Activated naive CD4-positive, alpha-beta T cell treated with Interleukin-2 at 50 U/mL for 16 hours (primary cell): ENCODE measurements around the gene CES3.
"Not testable (repeated sequence)": the region's sequence is repeated elsewhere in the genome, so short reads cannot be mapped to it uniquely, and the experiment has no call there.

ENCODE experiments used
- DNase-seq: peaks from one replicate; pipeline ENCODE4 v3.0.0-alpha.2; 2020

Gene CES3

DNA sequence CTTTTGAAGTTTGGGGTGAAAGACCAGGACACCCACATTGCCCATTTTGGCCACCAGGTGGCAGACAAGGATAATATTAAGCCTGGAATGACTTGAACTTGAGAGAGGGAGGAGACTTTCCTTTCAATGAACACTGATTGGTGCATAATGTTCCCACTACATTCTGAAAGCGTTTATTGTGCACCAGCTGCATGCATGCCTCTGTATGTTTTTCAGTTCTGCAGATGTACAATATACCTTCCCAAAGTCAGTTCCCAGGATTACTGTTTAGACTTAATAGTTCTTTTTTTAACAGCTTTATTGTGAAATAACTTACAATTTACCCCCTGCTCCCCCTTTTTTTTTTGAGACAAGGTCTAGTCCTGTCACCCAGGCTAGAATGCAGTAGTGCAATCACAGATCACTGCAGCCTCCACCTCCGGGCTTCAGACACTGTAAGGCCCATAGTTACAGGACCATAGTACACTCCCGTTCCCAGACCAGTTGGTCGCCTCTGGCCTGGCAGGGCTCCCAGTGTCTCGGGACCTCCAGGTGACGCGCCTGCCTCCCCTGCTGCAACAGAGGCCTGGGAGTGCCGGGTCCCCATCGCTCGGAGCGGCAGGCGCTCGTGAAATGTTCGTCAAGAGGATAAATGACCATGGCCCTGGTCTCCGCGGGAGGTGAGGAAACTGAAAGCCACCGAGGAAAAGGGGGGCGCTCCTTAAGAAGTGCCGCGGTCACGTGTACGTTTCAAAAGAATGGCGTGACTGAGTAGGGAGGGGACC lies 13.6 kb upstream of the CES3 start:
- DNase-seq = peak; percentile 85

DNA sequence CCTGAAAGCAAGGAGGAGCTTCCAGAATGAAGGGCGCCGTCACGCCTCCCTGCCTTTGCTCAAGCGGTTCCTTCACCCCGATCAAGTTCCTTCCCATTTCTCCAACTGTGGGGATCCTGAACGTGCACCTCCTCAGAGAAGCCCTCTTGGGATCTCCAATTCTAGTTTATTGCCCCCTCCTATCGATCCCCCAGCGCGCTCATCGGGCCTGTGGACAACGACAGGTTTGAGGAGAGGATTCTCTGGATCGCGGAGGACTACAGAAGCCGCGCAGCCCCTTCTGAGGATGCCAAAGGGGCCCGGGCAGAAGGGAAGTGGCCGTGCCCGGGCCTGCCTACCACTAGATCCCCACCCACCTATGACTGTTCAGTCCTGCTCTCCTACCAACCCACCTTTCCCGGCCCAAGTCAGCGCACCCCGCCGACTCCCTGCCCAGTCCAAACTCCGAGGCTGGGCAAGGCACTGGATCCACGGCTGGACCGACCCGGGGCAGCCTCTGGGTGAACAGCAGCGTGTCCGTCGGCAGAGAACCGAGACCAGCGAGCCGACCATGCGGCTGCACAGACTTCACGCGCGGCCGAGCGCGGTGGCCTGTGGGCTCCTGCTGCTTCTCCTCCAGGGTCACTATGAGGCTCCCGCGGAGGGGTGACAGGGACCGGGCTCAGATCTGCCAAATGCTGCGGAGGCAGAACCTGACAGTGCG lies 12.8 kb upstream of the CES3 start:
- peak; percentile 10 for DNase-seq

DNA sequence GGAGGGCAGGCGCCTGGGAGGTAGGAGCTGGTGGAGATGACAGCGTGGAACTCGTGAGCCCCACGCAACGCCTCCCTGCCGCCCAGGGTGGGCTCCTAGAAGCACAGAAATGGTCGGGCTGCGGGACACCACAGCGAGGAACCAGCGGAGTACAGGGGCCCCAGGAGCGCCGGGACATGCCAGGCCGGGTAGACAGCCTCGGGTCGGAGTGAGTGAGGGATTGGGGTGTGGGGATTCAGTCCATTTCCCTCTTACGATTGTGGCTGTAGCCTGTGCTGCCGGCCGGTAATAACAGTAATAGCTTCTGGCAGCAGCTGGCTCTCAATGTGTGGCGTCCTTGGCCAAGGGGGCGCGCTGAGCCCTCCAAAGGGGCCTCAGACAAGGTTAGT lies 12.2 kb upstream of the CES3 start:
- DNase-seq = no peak

DNA sequence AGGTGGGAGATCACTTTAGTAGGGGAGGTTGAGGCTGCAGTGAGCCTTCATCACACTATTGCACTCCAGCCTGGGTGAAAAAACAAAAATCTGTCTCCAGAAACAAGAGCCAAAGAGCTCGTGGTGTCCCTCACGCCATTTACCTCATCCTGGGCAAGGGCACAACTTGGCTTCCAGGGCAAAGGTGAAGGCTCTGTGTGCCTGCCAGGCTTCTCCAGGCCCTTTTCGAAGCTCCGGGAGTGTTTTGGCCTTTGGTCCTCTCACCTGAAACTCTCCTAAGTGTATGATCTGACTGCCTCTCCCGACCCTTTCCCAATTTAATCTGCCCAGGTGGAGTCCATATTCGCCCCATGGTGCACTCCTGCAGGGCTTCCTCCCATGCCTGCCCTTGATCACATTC lies 11.6 kb upstream of the CES3 start:
- no peak for DNase-seq

DNA sequence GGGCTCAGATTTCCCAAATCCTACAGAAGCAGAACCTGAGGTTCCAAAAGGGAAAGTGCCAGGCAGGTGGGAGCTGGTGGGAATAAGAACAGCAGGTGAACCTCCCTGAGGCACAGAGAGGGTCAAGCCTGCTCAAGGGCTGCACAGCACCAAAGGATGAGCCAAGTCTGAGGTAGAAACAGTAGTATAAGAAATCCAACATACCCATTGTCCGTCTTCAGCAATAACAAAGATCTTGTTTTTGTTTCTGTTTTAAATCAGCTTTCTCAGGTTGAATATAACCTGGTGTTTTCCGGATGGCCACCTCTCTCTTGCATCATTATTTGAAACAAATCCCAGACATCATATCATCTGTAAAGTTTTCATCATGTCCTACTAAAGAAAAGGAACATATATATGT lies 10.6 kb upstream of the CES3 start:
- no peak for DNase-seq

DNA sequence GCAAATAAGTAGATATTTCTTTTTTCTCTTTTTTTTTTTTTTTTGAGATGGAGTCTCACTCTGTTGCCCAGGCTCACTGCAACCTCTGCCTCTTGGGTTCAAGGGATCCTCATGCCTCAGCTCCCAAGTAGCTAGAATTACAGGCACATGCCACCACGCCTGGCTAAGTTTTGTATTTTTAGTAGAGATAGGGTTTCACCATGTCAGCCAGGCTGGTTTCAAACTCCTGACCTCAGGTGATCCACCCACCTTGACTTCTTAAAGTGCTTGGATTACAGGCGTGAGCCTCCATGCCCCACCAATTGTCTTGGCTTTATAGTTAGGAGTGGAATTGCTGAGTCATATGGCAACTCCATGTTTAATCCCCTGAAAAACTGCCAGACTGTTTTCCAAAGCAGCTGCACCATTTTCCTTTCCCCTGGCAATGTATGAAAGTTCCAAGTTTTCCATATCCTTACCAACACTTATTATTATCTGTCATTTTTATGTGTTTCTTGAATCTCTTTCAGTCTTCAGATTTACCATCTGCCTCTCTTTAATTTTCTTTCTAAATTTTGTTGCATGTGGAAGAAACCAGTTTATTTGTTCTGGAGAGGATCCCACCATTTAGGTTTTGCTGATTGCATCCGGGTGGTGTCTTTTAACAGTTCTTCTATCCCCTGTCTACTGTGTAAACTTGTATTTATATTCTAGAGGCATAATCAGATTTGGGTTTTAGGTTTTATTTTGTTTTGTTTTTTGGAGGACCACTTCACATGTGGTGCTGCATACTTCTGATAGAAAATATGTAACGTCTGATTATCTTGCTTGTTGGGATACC lies 9.9 kb upstream of the CES3 start:
- DNase-seq = no peak

DNA sequence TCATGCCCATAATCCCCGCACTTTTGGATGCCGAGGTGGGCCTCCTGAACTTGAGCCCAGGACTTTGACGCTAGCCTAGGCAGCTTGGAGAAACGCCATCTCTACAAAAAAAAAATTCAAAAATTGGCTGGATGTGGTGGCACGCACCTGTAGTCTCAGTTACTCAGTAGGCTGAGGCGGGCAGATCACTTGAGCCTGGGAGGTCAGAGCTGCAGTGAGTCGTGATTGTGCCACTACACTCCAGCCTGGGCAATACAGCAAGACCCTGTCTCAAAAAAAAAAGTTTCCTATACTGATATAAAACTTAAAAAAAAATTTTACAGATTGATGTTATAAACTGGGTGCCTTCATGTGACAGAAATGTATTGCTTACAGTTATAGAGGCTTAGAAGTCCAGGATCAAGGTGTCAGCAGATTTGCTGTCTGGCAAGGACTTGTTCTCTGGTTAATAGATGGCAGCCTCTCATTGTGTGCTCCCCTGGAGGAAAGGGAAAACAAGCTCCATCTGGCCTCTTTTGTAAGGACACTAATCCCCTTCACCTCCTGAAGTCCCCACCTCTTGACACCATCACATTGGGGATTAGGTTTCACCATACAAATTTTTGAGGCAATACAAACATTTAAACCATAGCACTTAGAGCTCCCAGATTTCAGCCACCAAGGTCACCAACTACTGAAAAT lies 8.5 kb upstream of the CES3 start:
- DNase-seq = no peak

DNA sequence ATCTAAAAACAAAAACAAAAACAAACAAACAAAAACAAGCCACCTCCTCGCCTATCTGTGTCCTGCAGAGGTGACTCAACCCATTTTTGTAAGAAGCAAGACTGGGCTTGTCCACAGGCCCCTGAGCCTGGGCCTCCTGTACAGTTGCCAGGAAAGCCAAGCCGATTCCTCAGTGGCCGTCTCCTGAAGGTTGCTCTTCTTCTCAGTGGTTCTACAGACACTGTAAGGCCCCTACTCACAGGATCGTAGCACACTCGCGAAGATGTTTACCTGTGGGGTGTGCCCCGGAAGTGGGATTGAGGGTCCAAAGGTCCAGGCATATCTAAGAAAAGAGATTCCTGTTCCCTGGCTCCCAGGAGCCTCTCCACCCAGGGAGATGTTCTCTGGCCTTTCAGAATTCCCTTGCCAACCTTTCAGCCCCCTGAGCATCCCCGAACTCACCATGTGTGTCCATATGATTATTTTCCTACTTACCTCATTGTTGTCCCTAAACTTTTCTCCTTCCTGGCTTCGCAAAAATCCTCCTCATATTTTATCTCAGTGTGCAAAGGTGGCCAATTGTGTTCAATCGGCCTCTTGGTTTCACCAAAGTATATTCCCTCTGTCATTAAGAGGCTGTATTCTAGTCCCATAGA lies 7.5 kb upstream of the CES3 start:
- DNase-seq = no peak

DNA sequence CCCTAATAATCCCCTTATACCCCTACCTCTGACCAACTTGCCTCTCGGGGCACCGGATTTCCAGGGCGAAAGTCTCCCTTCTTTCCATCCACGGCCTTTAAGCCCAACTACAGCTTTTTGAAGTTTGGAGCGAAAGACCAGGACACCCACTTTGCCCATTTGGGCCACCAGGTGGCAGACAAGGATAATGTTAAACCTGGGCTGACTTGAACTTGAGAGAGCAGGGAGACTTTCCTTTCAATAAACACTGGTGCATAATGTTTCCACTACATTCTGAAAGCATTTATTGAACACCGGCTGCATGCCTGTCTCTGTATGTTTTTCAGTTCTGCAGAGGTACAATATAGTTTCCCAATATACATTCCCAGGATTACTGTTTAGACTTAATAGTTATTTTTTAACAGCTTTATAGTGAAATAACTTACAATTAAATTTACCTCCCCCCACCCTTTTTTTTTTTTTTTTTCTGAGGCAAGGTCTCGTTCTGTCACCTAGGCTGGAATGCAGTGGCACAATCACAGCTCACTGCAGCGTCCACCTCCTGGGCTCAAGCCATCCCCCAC lies 6.9 kb upstream of the CES3 start:
- DNase-seq = peak; percentile 80

DNA sequence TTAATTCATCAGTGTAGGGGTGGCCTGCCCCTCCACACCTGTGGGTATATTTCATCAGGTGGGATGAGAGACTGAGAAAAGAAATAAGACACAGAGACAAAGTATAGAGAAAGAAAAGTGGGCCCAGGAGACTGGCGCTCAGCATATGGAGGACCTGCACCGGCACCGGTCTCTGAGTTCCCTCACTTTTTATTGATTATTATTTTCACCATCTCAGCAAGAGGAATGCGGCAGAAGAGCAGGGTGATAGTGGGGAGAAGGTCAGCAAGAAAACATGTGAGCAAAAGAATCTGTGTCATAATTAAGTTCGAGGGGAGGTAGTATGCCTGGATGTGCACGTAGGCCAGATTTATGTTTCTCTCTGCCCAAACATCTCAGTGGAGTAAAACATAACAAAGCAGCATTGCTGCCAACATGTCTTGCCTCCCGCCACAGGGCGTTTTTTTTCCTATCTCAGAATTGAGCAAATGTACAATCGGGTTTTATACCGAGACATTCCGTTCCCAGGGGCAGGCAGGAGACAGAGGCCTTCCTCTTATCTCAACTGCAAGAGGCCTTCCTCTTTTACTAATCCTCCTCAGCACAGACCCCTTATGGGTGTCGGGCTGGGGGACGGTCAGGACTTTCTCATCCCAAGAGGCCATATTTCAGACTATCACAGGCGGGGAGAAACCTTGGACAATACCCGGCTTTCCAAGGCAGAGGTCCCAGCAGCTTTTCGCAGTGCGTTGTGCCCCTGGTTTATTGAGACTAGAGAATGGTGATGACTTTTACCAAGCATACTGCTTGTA lies 5.5 kb upstream of the CES3 start:
- DNase-seq = not testable (repeated sequence)

DNA sequence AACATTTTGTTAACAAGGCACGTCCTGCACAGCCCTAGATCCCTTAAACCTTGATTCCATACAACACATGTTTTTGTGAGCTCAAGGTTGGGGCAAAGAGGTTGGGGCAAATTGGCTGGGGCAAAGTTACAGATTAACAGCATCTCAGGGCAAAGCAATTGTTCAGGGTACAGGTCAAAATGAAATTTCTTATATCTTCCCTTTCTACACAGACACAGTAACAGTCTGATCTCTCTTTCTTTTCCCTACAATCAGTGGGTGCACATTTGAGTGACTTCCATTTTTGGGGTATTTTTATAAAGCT lies 5.0 kb upstream of the CES3 start:
- DNase-seq = not testable (repeated sequence)

DNA sequence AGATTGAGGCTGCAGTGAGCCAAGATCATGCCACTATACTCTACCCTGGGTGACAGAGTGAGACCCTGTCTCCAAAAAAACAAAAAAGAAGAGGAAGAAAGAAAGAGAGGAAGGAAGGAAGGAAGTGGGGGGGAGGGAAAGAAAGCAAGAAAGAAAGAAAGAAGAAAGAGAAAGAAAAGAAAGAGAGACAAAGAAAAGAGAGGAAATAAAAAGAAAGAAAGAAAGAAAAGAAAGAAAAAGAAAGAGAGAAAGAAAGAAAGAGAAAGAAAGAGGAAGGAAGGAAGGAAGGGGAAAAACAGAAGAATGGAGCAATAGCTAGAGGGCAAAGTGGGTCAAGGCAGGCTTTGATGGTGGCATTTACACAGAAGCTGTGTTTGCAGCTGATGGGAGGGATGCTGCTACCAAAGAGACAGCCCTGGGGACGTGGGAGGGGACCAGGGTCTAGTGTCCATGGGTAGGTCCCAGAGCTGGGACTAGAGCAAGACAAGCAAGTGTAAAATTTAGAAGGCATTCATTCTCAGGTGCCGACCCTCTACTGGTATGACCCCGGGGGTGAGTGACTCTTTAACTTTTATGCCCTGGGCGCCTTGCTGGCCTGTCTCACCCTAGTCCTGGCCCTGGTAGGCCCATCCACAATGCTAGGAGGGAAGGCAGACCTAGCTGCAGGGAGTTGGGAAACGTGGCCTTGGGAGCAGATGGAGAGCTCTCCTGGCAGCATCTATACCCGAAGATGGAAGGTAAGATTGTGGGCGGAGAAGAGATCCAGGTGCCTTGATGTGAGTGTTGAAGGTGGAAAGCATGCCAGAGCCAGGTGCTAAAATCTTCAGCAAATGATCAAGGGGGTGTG lies 2.0 kb upstream of the CES3 start:
- no peak for DNase-seq

DNA sequence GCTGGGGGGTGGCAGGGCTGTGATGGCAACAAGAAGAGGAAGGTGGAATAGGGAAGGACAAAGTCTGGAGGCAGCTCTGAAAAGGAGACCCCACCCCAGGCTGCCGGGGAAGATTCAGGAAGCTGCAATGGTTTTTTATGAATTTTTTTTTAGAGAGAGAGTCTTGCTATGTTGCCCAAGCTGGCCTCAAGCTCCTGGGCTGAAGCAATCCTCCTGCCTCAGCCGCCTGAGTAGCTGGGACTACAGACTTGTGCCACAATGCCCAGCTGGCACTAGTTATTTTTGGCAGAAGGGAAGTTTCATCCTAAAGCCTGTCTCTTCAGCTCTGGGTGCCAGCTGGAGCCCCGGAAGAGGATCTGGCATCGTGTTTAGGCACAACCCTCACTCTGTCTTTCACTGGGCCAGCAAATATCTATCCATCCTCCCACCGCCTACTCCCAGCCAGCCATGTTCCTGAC lies 1.3 kb upstream of the CES3 start:
- no peak for DNase-seq

DNA sequence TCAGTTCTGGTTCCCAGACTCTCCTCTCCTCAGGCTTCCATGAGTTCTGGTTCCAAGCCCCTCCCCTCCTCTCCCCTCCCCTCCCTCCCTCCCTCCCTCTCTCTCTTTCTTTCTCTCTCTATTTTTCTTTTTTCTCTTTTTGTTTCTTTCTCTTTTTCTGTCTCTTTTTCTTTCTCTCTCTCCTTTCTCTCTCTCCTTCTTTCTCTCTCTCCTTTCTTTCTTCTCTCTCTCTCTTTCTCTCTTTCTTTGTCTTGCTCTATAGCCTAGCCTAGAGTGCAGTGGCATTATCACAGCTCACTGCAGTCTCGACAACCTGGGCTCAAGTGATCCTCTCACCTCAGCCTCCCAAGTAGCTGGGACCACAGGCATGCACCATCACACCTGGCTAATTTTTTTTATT lies 796 bp upstream of the CES3 start:
- DNase-seq = no peak

DNA sequence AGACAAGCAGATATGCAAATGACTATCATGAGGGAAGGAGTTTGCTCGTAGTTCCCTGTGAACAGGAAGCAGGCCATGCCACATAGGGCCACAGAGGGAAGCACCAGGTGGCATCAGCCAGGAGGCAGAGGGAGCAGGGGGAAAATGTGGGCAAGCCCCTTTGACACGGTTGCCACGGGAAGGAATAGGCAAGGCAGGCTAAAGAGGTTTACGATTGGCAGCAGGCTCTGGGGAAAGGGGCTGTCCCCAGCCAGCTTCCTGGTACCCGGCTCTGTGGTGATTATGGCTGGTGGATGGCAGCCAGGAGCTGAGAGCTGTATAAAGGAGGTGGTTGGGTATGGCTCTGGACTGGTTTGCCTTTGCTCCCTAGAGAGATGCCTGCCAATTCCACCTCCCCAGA lies 848 bp downstream of the CES3 start:
- DNase-seq = no peak

DNA sequence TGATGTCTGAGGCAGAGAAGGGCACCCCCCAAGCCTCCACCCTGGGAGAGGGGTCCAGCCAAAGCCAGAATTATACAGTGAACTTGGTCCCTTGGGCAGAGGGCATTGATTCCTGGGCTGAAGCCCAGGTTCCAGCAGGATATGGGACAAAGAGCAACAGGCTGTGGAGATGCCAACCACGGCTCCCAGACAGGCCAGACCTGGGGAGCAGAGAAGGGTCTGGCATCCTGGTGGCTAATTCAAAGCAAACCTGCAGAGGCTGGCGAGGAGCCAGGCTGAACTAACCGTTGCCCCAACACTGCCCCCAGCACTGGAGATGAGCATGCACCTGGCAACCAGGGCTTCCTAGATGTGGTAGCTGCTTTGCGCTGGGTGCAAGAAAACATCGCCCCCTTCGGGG lies 3.0 kb downstream of the CES3 start:
- DNase-seq = no peak

DNA sequence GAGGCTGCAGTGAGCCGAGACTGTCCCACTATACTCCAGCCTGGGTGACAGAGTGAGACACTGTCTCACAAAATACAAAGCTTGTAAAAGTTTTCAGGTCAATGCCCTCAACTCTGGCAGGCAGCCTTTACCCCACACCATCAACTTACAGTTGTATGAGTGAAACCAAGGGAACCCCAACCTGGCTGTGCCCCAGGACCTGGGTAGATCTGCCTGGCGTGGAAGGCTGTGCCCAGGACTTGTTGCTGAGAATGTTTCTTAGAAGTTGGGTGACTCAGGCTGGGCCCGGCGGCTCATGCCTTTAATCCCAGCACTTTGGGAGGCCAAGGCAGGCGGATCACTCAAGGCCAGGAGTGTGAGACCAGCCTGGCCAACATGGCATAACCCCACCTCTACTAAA lies 7.8 kb downstream of the CES3 start:
- DNase-seq = no peak

DNA sequence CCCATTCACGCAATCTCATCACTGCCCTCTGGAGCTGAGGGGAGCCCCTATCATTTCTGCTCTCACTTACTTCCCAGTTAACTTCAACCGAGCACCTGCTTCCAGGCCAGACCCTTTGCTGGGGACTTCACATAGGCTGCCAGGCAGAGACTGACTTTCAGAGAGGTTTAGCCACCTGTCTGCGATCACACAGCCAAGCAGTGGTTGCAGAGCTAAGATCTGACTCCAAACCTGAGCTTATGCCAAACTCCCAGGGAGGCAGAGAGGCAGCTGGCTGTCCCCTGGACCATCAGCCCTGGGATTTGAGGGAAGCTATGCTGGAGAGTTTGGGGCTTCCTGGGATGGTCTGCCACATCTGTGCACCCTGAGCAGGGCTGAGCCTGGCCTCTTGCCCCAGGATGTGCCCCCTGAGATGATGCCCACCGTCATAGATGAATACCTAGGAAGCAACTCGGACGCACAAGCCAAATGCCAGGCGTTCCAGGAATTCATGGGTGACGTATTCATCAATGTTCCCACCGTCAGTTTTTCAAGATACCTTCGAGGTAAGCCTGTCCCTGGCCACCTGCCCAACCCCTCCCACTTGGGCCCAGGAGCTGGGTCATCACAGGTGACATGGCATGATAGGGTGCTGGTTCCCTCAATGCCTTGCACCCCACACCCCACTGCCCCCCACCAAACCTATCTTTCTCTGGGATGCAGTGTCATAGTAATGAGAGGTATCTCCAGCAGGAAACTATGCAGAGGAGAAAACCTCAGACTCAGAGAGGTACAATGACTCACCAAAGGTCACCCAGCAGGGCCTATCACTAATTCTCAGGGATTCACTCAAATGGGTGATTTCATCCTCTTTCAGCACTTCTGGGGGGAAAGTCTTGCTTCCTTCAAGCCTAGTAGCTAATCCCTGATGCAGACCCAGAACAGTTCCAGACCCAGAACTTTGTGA lies 10.0 kb downstream of the CES3 start:
- DNase-seq = no peak

DNA sequence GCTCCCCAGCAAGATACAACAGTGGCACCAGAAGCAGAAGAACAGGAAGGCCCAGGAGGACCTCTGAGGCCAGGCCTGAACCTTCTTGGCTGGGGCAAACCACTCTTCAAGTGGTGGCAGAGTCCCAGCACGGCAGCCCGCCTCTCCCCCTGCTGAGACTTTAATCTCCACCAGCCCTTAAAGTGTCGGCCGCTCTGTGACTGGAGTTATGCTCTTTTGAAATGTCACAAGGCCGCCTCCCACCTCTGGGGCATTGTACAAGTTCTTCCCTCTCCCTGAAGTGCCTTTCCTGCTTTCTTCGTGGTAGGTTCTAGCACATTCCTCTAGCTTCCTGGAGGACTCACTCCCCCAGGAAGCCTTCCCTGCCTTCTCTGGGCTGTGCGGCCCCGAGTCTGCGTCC lies 11.9 kb downstream of the CES3 start:
- DNase-seq = no peak

DNA sequence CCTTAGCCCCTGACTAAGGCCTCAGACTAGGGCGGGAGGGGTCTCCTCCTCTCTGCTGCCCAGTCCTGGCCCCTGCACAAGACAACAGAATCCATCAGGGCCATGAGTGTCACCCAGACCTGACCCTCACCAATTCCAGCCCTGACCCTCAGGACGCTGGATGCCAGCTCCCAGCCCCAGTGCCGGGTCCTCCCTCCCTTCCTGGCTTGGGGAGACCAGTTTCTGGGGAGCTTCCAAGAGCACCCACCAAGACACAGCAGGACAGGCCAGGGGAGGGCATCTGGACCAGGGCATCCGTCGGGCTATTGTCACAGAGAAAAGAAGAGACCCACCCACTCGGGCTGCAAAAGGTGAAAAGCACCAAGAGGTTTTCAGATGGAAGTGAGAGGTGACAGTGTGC lies 12.7 kb downstream of the CES3 start:
- DNase-seq = no peak
